HEK293T (cell line): Measurements from ENCODE around the gene HS3ST3A1.

Experiments used
- CTCF ChIA-PET: fragments of 350-600 bp; formaldehyde crosslinking; extraction: SDS; loops from one replicate; lab custom pipeline; 2021; ENCODE audit warnings: antibody characterized with exemption, inconsistent platforms; lab: Yijun Ruan, JAX
- POLR2A ChIA-PET: fragments of 350-600 bp; formaldehyde crosslinking; extraction: SDS; loops from one replicate; lab custom pipeline; 2020; ENCODE audit warnings: antibody characterized with exemption, inconsistent platforms; lab: Yijun Ruan, JAX
- DNase-seq: peaks from one replicate; pipeline ENCODE4 v3.0.0; 2012; ENCODE audit warnings: mixed read lengths; ENCODE audit errors: extremely low spot score
- ARNT ChIP-seq: fragments of 450-650 bp; IDR thresholded peaks from 2 replicates; pipeline ENCODE4 v1.6.1; 2017; ENCODE audit warnings: mild to moderate bottlenecking
- BHLHE40 ChIP-seq: fragments of 450-650 bp; IDR thresholded peaks from 2 replicates; pipeline ENCODE4 v1.6.1; 2016; ENCODE audit warnings: mild to moderate bottlenecking, moderate library complexity, borderline replicate concordance
- CTBP1 ChIP-seq: fragments of 450-650 bp; IDR thresholded peaks from 2 replicates; pipeline ENCODE4 v1.6.1; 2016; ENCODE audit warnings: borderline replicate concordance
- ELF4 ChIP-seq: fragments of 450-650 bp; IDR thresholded peaks from 2 replicates; pipeline ENCODE4 v1.6.1; 2017; ENCODE audit warnings: antibody characterized with exemption
- FOXA1 ChIP-seq: fragments of 450-650 bp; IDR thresholded peaks from 2 replicates; pipeline ENCODE4 v1.6.1; 2016; ENCODE audit warnings: mild to moderate bottlenecking
- FOXK2 ChIP-seq: fragments of 450-650 bp; IDR thresholded peaks from 2 replicates; pipeline ENCODE4 v1.6.1; 2016; ENCODE audit warnings: mild to moderate bottlenecking
- FOXM1 ChIP-seq: fragments of 450-650 bp; IDR thresholded peaks from 2 replicates; pipeline ENCODE4 v1.6.1; 2017; ENCODE audit warnings: mild to moderate bottlenecking, borderline replicate concordance
- HDGF ChIP-seq: fragments of 450-650 bp; IDR thresholded peaks from 2 replicates; pipeline ENCODE4 v1.6.1; 2017; ENCODE audit warnings: antibody characterized with exemption, borderline replicate concordance
- L3MBTL2 ChIP-seq: fragments of 450-650 bp; conservative IDR thresholded peaks from 2 replicates; pipeline ENCODE4 v1.6.1; 2016; ENCODE audit warnings: mild to moderate bottlenecking
- LEF1 ChIP-seq: fragments of 450-650 bp; IDR thresholded peaks from 2 replicates; pipeline ENCODE4 v1.6.1; 2017; ENCODE audit warnings: mild to moderate bottlenecking, borderline replicate concordance
- NFRKB ChIP-seq: fragments of 450-650 bp; IDR thresholded peaks from 2 replicates; pipeline ENCODE4 v1.6.1; 2016; ENCODE audit warnings: mild to moderate bottlenecking, moderate library complexity
- SP1 ChIP-seq: fragments of 450-650 bp; IDR thresholded peaks from 2 replicates; pipeline ENCODE4 v1.6.1; 2017
- SUZ12 ChIP-seq: fragments of 450-650 bp; IDR thresholded peaks from 2 replicates; pipeline ENCODE4 v1.6.1; 2016; ENCODE audit warnings: mild to moderate bottlenecking
- TARDBP ChIP-seq: fragments of 450-650 bp; IDR thresholded peaks from 2 replicates; pipeline ENCODE4 v1.6.1; 2016
- ZNF384 ChIP-seq: fragments of 450-650 bp; IDR thresholded peaks from 2 replicates; pipeline ENCODE4 v1.6.1; 2016
- TF ChIP-seq, protein P1 (sequence below): fragments of 450-650 bp; IDR thresholded peaks from 2 replicates; pipeline ENCODE4 v1.6.1; 2016

The HS3ST3A1 gene

DNA sequence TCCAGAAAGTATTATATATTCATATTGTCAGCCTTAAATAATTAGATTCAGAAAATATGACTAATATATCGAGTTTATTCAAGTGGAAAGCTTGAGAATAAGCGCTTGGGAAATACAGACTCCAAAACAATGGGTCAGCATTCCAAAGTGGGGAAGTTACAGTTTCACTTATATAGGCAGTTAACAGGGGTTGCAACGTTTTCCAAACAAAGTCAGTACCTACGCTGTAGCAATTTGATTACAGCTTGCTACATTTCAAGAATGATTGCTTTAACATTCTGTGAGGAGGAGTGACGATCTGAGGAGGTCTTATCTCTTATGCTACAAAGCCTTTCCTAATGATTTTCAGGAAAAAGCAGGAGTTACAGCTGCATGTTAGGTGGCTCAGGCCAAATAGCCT lies 34.2 kb upstream of the HS3ST3A1 start:
- ChIA-PET POLR2A (no interaction called here), CTCF (no interaction called here)
- TF ChIP-seq ELF4: no peak
- no peak for TF ChIP-seq FOXA1
- TF ChIP-seq, protein P1, sequence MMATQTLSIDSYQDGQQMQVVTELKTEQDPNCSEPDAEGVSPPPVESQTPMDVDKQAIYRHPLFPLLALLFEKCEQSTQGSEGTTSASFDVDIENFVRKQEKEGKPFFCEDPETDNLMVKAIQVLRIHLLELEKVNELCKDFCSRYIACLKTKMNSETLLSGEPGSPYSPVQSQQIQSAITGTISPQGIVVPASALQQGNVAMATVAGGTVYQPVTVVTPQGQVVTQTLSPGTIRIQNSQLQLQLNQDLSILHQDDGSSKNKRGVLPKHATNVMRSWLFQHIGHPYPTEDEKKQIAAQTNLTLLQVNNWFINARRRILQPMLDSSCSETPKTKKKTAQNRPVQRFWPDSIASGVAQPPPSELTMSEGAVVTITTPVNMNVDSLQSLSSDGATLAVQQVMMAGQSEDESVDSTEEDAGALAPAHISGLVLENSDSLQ: no peak
- no peak for TF ChIP-seq FOXK2
- no peak for TF ChIP-seq NFRKB
- no peak for TF ChIP-seq ARNT
- DNase-seq: no peak

DNA sequence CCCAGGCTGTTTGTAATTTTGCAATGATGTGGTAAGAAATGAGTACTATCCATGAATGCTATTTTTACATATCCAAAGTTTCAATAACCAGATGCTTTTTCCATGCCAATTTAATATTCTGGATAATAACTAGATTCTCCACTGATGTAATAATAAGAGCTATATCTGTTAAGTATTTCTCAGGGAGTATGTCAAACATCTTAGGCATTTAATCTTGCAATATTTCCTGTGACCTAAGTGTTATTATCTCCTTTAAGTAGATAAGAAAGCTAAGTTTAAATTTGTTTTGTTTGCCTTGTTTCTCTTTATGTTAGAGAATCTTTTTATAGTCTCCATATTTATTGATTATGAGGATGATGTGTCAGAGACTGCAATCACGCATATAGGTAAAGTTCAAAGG lies 32.3 kb upstream of the HS3ST3A1 start:
- no peak for DNase-seq
- POLR2A ChIA-PET: no interaction called here
- CTCF ChIA-PET: no interaction called here
- TF ChIP-seq ARNT (no peak), NFRKB (no peak), BHLHE40 (no peak), TARDBP (no peak), HDGF (no peak), LEF1 (no peak), ZNF384 (no peak), L3MBTL2 (no peak), SUZ12 (no peak), SP1 (no peak), FOXK2 (no peak), FOXM1 (no peak)
- TF ChIP-seq, protein P1: no peak

DNA sequence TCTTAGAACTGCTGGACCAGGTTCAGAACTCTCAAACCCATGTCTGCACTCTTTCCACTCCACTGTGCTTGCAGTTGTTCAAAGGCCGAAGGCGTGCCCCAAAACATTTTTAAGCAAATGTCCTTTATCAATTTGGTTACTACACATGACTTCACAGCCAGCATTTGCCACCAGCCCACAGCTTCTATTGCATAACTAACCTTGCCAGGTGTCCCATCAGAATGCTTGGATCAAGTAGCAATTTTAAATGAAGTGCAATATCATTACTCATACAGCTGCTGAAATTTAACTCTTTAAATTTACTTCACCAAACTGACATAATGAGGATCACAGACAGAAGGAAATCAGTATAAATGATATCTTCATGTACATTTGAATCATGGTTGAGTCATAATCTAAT lies 29.8 kb upstream of the HS3ST3A1 start:
- TF ChIP-seq FOXK2: no peak
- TF ChIP-seq ZNF384: no peak
- no peak for TF ChIP-seq BHLHE40
- no peak for TF ChIP-seq SP1
- TF ChIP-seq ELF4: no peak
- TF ChIP-seq HDGF: no peak
- TF ChIP-seq CTBP1: no peak
- no peak for TF ChIP-seq TARDBP
- TF ChIP-seq, protein P1: no peak
- TF ChIP-seq ARNT: no peak
- no peak for TF ChIP-seq FOXM1
- no peak for TF ChIP-seq SUZ12
- TF ChIP-seq L3MBTL2: no peak
- TF ChIP-seq NFRKB: no peak
- TF ChIP-seq LEF1: no peak
- TF ChIP-seq FOXA1: no peak

DNA sequence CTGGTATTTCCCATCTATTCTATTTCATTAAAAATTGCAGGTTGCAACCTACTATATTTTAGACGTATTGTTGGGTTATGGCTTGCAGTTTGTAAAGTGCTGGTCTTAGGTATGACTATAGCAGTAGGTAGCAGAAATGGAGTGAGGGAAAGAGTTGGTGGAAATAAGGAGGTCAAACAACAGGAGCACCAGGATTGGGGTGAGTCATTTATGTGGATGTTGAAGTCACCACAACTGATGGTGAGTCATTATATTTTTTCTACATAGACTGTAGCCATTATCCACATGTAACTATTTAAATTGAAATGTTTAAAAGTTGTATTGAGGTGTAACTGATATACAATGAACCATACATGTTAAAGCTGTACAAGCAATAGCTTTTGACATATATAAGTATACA lies 25.0 kb upstream of the HS3ST3A1 start:
- TF ChIP-seq FOXM1 (no peak), CTBP1 (no peak), HDGF (no peak), ELF4 (no peak), FOXK2 (no peak), SUZ12 (no peak), LEF1 (no peak), NFRKB (no peak)
- TF ChIP-seq, protein P1: no peak
- DNase-seq: no peak
- ChIA-PET CTCF (interaction anchor here (0.6 kb wide), 1 partner anchor 736 kb away, joined by 4 read pairs; no protein-coding TSS in a partner anchor), POLR2A (no interaction called here)

More for the DNA sequence above, 29.8 kb upstream of the HS3ST3A1 start:
- ChIA-PET CTCF (no interaction called here), POLR2A (no interaction called here)
- no peak for DNase-seq

DNA sequence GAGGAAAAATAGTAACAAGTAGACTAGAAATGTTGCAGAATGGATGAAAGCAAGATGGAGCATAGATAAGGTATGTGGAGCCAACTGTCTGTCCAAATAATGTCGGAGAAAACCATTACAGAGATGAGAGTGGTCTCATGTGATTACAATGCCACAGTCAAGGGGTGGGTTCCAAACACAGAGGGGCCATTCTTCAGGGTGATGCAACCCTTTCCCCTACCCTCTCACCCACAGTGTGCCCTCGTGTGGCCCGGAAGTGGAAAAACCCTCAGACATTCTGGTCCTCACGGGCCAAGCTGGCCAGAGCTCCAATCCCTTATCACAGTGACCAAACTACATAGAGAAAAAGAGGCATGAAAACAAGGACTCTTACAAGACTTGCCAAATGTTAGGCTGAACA lies 17.7 kb upstream of the HS3ST3A1 start:
- CTCF ChIA-PET: no interaction called here
- POLR2A ChIA-PET: no interaction called here
- TF ChIP-seq FOXK2 (no peak), SUZ12 (no peak), SP1 (no peak), BHLHE40 (no peak), ELF4 (no peak), HDGF (no peak), CTBP1 (no peak), FOXA1 (no peak), ZNF384 (no peak), ARNT (no peak), NFRKB (no peak), LEF1 (no peak)
- TF ChIP-seq, protein P1: no peak
- DNase-seq: no peak

DNA sequence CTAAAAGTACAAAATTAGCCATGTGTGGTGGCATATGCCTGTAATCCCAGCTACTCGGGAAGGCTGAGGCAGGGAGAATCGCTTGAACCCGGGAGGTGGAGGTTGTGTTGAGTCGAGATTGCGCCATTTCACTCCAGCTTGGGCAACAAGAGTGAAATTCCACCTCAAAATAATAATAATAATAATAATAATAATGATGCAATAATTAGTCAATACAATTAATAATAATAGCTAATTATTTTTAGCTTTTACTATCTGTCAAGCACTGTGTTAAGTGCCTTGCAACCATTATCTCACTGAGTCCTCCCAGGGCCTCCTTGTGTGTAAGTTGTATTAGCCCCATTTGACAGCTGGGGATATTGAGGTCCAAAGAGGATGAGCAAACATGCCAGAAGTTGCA lies 14.3 kb upstream of the HS3ST3A1 start:
- CTCF ChIA-PET: no interaction called here
- POLR2A ChIA-PET: no interaction called here
- TF ChIP-seq HDGF (no peak), LEF1 (no peak), ZNF384 (no peak), ARNT (no peak), FOXM1 (no peak), FOXA1 (no peak), SUZ12 (no peak), CTBP1 (no peak), SP1 (no peak), FOXK2 (no peak), TARDBP (no peak), ELF4 (no peak), BHLHE40 (no peak), NFRKB (no peak), L3MBTL2 (no peak)
- TF ChIP-seq, protein P1: no peak
- DNase-seq: no peak
